ENCODE results near the gene SLC38A4. TPM values are rescaled to one million over a fixed set of nuclear protein-coding genes. Genes with fewer than 3 reads are reported as not detected.

The SLC38A4 gene
- total RNA-seq, 1 donor from 2014 or later, result 2.5 TPM

DNA sequence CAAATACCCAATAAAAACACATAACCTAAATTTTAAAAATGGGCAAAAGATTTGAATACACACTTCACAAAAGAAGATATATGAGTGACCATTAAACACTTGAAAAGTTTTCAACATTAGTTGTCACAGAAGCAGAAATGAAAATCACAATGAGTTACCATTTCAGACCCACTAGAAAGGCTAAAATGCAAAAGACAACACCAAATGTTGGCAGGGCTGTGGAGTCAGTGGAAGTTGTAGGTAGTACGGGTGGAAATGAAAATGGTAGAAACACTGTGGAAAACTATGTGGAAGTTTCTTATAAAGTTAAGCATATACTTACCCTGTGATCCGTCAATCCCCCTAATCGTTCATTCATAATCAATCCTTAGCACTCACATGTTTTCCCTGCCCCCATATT, 61.8 kb downstream of the SLC38A4 start:
- H3K4me3 Mint-ChIP-seq, result no peak overlapping the region
- no peak for DNase-seq (ENCODE audit: low spot score)
- Histone ChIP-seq H3K79me2 (ENCODE audit: low read depth) (no peaks in the 10 kb centered on the region), H3K4me2 (no peak overlapping the region), H3K27me3 (no peaks in the 10 kb centered on the region), H3K36me3 (no peaks in the 10 kb centered on the region), H2AFZ (replicated peaks) (no peak overlapping the region), H3F3A (ENCODE audit: low read depth) (peaks cover 2% of the 10 kb centered on the region), H3K27ac (no peak overlapping the region), H4K20me1 (ENCODE audit: low read depth) (no peaks in the 10 kb centered on the region), H3K4me1 (no peaks in the 10 kb centered on the region), H3K9ac (no peak overlapping the region), H3K4me3 (no peak overlapping the region), H3K9me3 (ENCODE audit: low read depth) (no peaks in the 10 kb centered on the region)
- H3K27me3 Mint-ChIP-seq (ENCODE audit: insufficient read depth, low read depth), result no peaks in the 10 kb centered on the region
- TF ChIP-seq EZH2phosphoT487 (IDR thresholded peaks at IDR 0.05) (no peak), EZH2 (IDR thresholded peaks at IDR 0.05) (no peak)
- TF ChIP-seq, protein P1, sequence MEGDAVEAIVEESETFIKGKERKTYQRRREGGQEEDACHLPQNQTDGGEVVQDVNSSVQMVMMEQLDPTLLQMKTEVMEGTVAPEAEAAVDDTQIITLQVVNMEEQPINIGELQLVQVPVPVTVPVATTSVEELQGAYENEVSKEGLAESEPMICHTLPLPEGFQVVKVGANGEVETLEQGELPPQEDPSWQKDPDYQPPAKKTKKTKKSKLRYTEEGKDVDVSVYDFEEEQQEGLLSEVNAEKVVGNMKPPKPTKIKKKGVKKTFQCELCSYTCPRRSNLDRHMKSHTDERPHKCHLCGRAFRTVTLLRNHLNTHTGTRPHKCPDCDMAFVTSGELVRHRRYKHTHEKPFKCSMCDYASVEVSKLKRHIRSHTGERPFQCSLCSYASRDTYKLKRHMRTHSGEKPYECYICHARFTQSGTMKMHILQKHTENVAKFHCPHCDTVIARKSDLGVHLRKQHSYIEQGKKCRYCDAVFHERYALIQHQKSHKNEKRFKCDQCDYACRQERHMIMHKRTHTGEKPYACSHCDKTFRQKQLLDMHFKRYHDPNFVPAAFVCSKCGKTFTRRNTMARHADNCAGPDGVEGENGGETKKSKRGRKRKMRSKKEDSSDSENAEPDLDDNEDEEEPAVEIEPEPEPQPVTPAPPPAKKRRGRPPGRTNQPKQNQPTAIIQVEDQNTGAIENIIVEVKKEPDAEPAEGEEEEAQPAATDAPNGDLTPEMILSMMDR (IDR thresholded peaks at IDR 0.05), result no peak
- no peaks in the 10 kb centered on the region for H3K36me3 Mint-ChIP-seq
- no peak overlapping the region for H3K27ac Mint-ChIP-seq
- peaks cover 3% of the 10 kb centered on the region for H3K9me3 Mint-ChIP-seq
- no peaks in the 10 kb centered on the region for H3K4me1 Mint-ChIP-seq

DNA sequence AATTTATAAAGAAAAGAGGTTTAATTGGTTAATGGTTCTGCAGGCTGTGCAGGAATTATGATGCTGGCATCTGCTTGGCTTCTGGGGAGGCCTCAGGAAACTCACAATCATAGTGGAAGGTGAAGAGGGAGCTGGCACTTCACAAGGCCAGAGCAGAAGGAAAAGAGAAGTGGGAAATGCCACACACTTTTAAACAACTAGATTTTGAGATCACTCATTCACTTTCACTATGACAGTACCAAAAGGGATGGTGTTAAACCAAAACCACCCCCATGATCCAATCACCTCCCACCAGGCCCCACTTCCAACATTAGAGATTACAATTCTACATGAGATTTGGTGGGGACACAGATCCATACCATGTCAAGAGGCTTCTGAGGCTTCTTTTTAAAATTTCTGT, 62.6 kb downstream of the SLC38A4 start:
- Histone ChIP-seq H4K20me1 (ENCODE audit: low read depth) (no peaks in the 10 kb centered on the region), H2AFZ (replicated peaks) (no peak overlapping the region), H3K4me2 (no peak overlapping the region), H3K4me3 (no peak overlapping the region), H3K9ac (no peak overlapping the region), H3K9me3 (ENCODE audit: low read depth) (no peaks in the 10 kb centered on the region), H3K36me3 (no peaks in the 10 kb centered on the region), H3F3A (ENCODE audit: low read depth) (no peaks in the 10 kb centered on the region), H3K4me1 (no peaks in the 10 kb centered on the region), H3K27ac (no peak overlapping the region), H3K27me3 (no peaks in the 10 kb centered on the region), H3K79me2 (ENCODE audit: low read depth) (no peaks in the 10 kb centered on the region)
- Mint-ChIP-seq H3K27ac (no peak overlapping the region), H3K9me3 (peaks cover 4% of the 10 kb centered on the region), H3K4me3 (no peak overlapping the region), H3K36me3 (no peaks in the 10 kb centered on the region), H3K27me3 (ENCODE audit: insufficient read depth, low read depth) (no peaks in the 10 kb centered on the region), H3K4me1 (no peaks in the 10 kb centered on the region)
- DNase-seq (ENCODE audit: low spot score), result no peak
- TF ChIP-seq EZH2 (IDR thresholded peaks at IDR 0.05), result no peak
- no peak for TF ChIP-seq EZH2phosphoT487 (IDR thresholded peaks at IDR 0.05)
- TF ChIP-seq, protein P1 (IDR thresholded peaks at IDR 0.05), result no peak

DNA sequence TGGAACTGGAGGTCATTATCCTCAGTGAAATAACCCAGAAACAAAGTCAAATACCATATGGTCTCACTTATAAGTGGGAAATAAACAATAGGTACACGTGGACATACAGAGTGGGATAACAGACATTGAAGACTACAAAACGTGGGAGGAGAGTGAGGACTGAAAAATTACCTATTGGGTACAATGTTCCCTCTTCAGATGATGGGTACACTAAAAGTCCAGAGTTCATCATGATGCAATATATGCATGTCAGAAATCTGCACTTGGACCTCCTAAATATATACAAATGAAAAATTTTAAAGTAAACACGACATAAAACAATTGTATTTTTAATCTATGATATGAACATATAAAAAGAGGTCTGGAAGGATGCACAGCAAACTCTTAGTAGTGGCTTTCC, 71.2 kb downstream of the SLC38A4 start:
- H3K27me3 Mint-ChIP-seq (ENCODE audit: insufficient read depth, low read depth), result no peaks in the 10 kb centered on the region
- H3K4me2 ChIP-seq, result no peak overlapping the region
- H3K9me3 Mint-ChIP-seq, result peaks cover 4% of the 10 kb centered on the region

DNA sequence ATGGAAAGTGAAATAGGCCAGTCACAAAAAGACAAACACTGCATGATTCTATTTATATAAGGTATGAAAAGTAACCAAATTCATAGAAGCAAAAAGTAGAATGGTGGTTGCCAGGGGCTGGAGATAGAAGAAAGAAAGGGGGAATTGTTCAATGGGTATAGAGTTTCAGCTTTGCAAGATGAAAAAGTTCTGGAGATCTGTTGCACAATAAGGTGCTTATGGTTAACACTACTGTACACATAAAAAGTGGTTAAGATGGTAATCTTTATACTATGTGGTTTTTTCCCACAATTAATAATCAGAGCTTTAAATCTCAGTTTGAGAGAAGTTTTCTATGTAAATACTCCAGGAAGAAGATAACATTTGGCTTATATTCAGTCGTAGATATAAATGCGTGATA, 73.4 kb downstream of the SLC38A4 start:
- Histone ChIP-seq H3K4me1 (no peaks in the 10 kb centered on the region), H2AFZ (replicated peaks) (no peak overlapping the region), H3K27me3 (no peaks in the 10 kb centered on the region), H3K36me3 (no peaks in the 10 kb centered on the region), H3K4me3 (no peak overlapping the region), H3F3A (ENCODE audit: low read depth) (no peaks in the 10 kb centered on the region), H3K9ac (no peak overlapping the region), H3K9me3 (ENCODE audit: low read depth) (no peaks in the 10 kb centered on the region), H3K4me2 (no peak overlapping the region), H3K27ac (no peak overlapping the region), H4K20me1 (ENCODE audit: low read depth) (no peaks in the 10 kb centered on the region), H3K79me2 (ENCODE audit: low read depth) (no peaks in the 10 kb centered on the region)
- Mint-ChIP-seq H3K27me3 (ENCODE audit: insufficient read depth, low read depth) (no peaks in the 10 kb centered on the region), H3K4me1 (no peaks in the 10 kb centered on the region), H3K36me3 (no peaks in the 10 kb centered on the region), H3K4me3 (no peak overlapping the region), H3K9me3 (peaks cover 2% of the 10 kb centered on the region), H3K27ac (no peak overlapping the region)
- TF ChIP-seq EZH2phosphoT487 (IDR thresholded peaks at IDR 0.05) (no peak), EZH2 (IDR thresholded peaks at IDR 0.05) (no peak)
- TF ChIP-seq, protein P1 (IDR thresholded peaks at IDR 0.05), result no peak
- no peak for DNase-seq (ENCODE audit: low spot score)

More for the DNA sequence above, 71.2 kb downstream of the SLC38A4 start:
- H2AFZ ChIP-seq (replicated peaks), result no peak overlapping the region
- no peak for TF ChIP-seq EZH2 (IDR thresholded peaks at IDR 0.05)
- Mint-ChIP-seq H3K36me3 (no peaks in the 10 kb centered on the region), H3K27ac (no peak overlapping the region), H3K4me3 (no peak overlapping the region), H3K4me1 (no peaks in the 10 kb centered on the region)
- no peaks in the 10 kb centered on the region for H3K79me2 ChIP-seq (ENCODE audit: low read depth)
- H3K4me1 ChIP-seq, result no peaks in the 10 kb centered on the region
- H3K36me3 ChIP-seq, result no peaks in the 10 kb centered on the region
- no peaks in the 10 kb centered on the region for H3F3A ChIP-seq (ENCODE audit: low read depth)
- H4K20me1 ChIP-seq (ENCODE audit: low read depth), result no peaks in the 10 kb centered on the region
- H3K9me3 ChIP-seq (ENCODE audit: low read depth), result no peaks in the 10 kb centered on the region
- no peak overlapping the region for H3K9ac ChIP-seq
- H3K27ac ChIP-seq, result no peak overlapping the region
- no peak for DNase-seq (ENCODE audit: low spot score)
- H3K4me3 ChIP-seq, result no peak overlapping the region
- no peaks in the 10 kb centered on the region for H3K27me3 ChIP-seq
